Subcutaneous abdominal adipose tissue (tissue), 5 donors: ENCODE measurements around the gene BBLN.

ENCODE experiments used
- H3K27ac ChIP-seq: one replicate; pipeline ENCODE4 v1.7.0; 2013; ENCODE audit warnings: low read depth, mild to moderate bottlenecking, inconsistent platforms, low read length, moderate library complexity
- H3K27me3 ChIP-seq, 5 donors: one replicate each; pipeline ENCODE4 v1.7.0; 2013; ENCODE audit warnings: low read length in 5 of 5, inconsistent platforms in 1 of 5; ENCODE audit not compliant: control insufficient read depth in 5 of 5, insufficient read depth in 4 of 5
- H3K36me3 ChIP-seq, 5 donors: one replicate each; pipeline ENCODE4 v1.7.0; 2013; ENCODE audit warnings: low read length in 5 of 5; ENCODE audit not compliant: control insufficient read depth in 5 of 5, insufficient read depth in 5 of 5
- H3K4me1 ChIP-seq, 5 donors: one replicate each; pipeline ENCODE4 v1.7.0; 2013; ENCODE audit warnings: low read length in 5 of 5, mild to moderate bottlenecking in 3 of 5, moderate library complexity in 1 of 5; ENCODE audit not compliant: control insufficient read depth in 5 of 5, insufficient read depth in 5 of 5
- H3K4me3 ChIP-seq, 5 donors: one replicate each; pipeline ENCODE4 v1.7.0; 2013; ENCODE audit warnings: low read length in 5 of 5, low read depth in 1 of 5
- H3K9ac ChIP-seq, 5 donors: one replicate each; pipeline ENCODE4 v1.7.0; 2013; ENCODE audit warnings: low read length in 5 of 5, mild to moderate bottlenecking in 4 of 5, moderate library complexity in 3 of 5
- H3K9me3 ChIP-seq, 5 donors: one replicate each; pipeline ENCODE4 v1.7.0; 2013; ENCODE audit warnings: low read length in 5 of 5; ENCODE audit not compliant: control insufficient read depth in 5 of 5
- donor health status: healthy.
- donor health status: healthy.
- donor health status: healthy.
- donor health status: healthy.
- donor health status: healthy.

BBLN gene

GRCh38 chr9:128152133-128153059, 7.7 kb upstream of the BBLN start:
- no peaks in the 10 kb centered on the region for H3K9me3 ChIP-seq
- no peak overlapping the region for H3K9ac ChIP-seq
- no peaks in the 10 kb centered on the region for H3K4me1 ChIP-seq
- peaks cover 0 to 4% (median 0%) of the 10 kb centered on the region in 5 donors for H3K27me3 ChIP-seq
- no peak overlapping the region for H3K4me3 ChIP-seq
- no peak overlapping the region for H3K27ac ChIP-seq
- no peaks in the 10 kb centered on the region for H3K36me3 ChIP-seq

- H3K4me3 ChIP-seq, result no peak overlapping the region
- H3K36me3 ChIP-seq, result no peaks in the 10 kb centered on the region
- no peak overlapping the region for H3K27ac ChIP-seq
- H3K9ac ChIP-seq, result no peak overlapping the region
- no peaks in the 10 kb centered on the region for H3K4me1 ChIP-seq
- peaks cover 0 to 4% (median 0%) of the 10 kb centered on the region in 5 donors for H3K27me3 ChIP-seq
- no peaks in the 10 kb centered on the region for H3K9me3 ChIP-seq
Observed at GRCh38 chr9:128153060-128153946, 6.8 kb upstream of the BBLN start.

GRCh38 chr9:128153947-128154695, 5.9 kb upstream of the BBLN start:
- Histone ChIP-seq H3K36me3 (no peaks in the 10 kb centered on the region), H3K9me3 (no peaks in the 10 kb centered on the region), H3K4me1 (no peaks in the 10 kb centered on the region), H3K27me3 (peaks cover 0 to 4% (median 0%) of the 10 kb centered on the region in 5 donors), H3K4me3 (no peak overlapping the region), H3K9ac (no peak overlapping the region), H3K27ac (no peak overlapping the region)

- Histone ChIP-seq H3K9ac (no peak overlapping the region), H3K4me3 (no peak overlapping the region), H3K9me3 (no peaks in the 10 kb centered on the region), H3K27me3 (no peaks in the 10 kb centered on the region), H3K36me3 (no peaks in the 10 kb centered on the region), H3K27ac (no peak overlapping the region), H3K4me1 (peaks cover 2 to 14% (median 13%) of the 10 kb centered on the region in 5 donors)
Observed at GRCh38 chr9:128155736-128156500, 4.1 kb upstream of the BBLN start.

GRCh38 chr9:128159522-128159783, 612 bp upstream of the BBLN start:
- peaks cover 4 to 29% (median 25%) of the 10 kb centered on the region in 5 donors for H3K4me1 ChIP-seq
- H3K4me3 ChIP-seq, result peak overlapping the region; percentile 70 to 86 (median 74)
- H3K27me3 ChIP-seq, result no peaks in the 10 kb centered on the region
- no peaks in the 10 kb centered on the region for H3K9me3 ChIP-seq
- peaks cover 0 to 23% (median 18%) of the 10 kb centered on the region in 5 donors for H3K36me3 ChIP-seq
- H3K9ac ChIP-seq, result peak overlapping the region in 4 of 5 donors; percentile 24 to 69 (median 53)
- H3K27ac ChIP-seq, result no peak overlapping the region

- H3K36me3 ChIP-seq, result peaks cover 0 to 26% (median 19%) of the 10 kb centered on the region in 5 donors
- no peak overlapping the region for H3K27ac ChIP-seq
- H3K27me3 ChIP-seq, result no peaks in the 10 kb centered on the region
- H3K9me3 ChIP-seq, result no peaks in the 10 kb centered on the region
- H3K9ac ChIP-seq, result peak overlapping the region in 4 of 5 donors; percentile 63 to 84 (median 73)
- H3K4me3 ChIP-seq, result peak overlapping the region; percentile 58 to 86 (median 82)
- H3K4me1 ChIP-seq, result peaks cover 4 to 29% (median 25%) of the 10 kb centered on the region in 5 donors
Observed at GRCh38 chr9:128160603-128160987, 530 bp downstream of the BBLN start.

- no peaks in the 10 kb centered on the region for H3K27me3 ChIP-seq
- peaks cover 0 to 33% (median 25%) of the 10 kb centered on the region in 5 donors for H3K36me3 ChIP-seq
- peak overlapping the region in 1 of 5 donors; percentile 41 for H3K9ac ChIP-seq
- no peak overlapping the region for H3K27ac ChIP-seq
- H3K9me3 ChIP-seq, result no peaks in the 10 kb centered on the region
- H3K4me3 ChIP-seq, result peak overlapping the region in 2 of 5 donors; percentile 78 to 86
- H3K4me1 ChIP-seq, result peaks cover 4 to 29% (median 25%) of the 10 kb centered on the region in 5 donors
Observed at GRCh38 chr9:128161215-128161902, 1.3 kb downstream of the BBLN start.

- H3K27me3 ChIP-seq, result no peaks in the 10 kb centered on the region
- H3K9ac ChIP-seq, result no peak overlapping the region
- H3K9me3 ChIP-seq, result no peaks in the 10 kb centered on the region
- H3K4me3 ChIP-seq, result no peak overlapping the region
- no peak overlapping the region for H3K27ac ChIP-seq
- H3K36me3 ChIP-seq, result peaks cover 0 to 43% (median 35%) of the 10 kb centered on the region in 5 donors
- H3K4me1 ChIP-seq, result peaks cover 4 to 29% (median 25%) of the 10 kb centered on the region in 5 donors
Observed at GRCh38 chr9:128162215-128163026, 2.4 kb downstream of the BBLN start.
